Panc1 (cell line): ENCODE measurements around the gene PGF.

Experiments used
- POLR2AphosphoS5 ChIP-seq: IDR thresholded peaks from 2 replicates; pipeline ENCODE4 v1.6.1; 2012; ENCODE audit warnings: mild to moderate bottlenecking, low read depth, low read length, moderate library complexity
- SIN3A ChIP-seq: IDR thresholded peaks from 2 replicates; pipeline ENCODE4 v1.6.1; 2012; ENCODE audit warnings: low read depth, mild to moderate bottlenecking, low read length, moderate library complexity, borderline replicate concordance; ENCODE audit not compliant: insufficient read depth
- TCF7L2 ChIP-seq: IDR thresholded peaks from 2 replicates; pipeline ENCODE4 v1.6.1; 2011; ENCODE audit warnings: mild to moderate bottlenecking, low read depth, low read length, inconsistent platforms
- TF ChIP-seq, protein P1 (sequence below): fragments of 450-650 bp; IDR thresholded peaks from 2 replicates; pipeline ENCODE4 v1.5.1; 2017; ENCODE audit warnings: mild to moderate bottlenecking
- TF ChIP-seq, protein P2 (sequence below), 2 experiments: IDR thresholded peaks; 2 replicates each; pipeline ENCODE4 v1.6.1; 2011 to 2012; ENCODE audit warnings: low read depth in 2 of 2, control low read depth in 1 of 2, low read length in 1 of 2, mild to moderate bottlenecking in 1 of 2, moderate library complexity in 1 of 2; ENCODE audit not compliant: insufficient read depth in 1 of 2

- TF ChIP-seq, protein P1, sequence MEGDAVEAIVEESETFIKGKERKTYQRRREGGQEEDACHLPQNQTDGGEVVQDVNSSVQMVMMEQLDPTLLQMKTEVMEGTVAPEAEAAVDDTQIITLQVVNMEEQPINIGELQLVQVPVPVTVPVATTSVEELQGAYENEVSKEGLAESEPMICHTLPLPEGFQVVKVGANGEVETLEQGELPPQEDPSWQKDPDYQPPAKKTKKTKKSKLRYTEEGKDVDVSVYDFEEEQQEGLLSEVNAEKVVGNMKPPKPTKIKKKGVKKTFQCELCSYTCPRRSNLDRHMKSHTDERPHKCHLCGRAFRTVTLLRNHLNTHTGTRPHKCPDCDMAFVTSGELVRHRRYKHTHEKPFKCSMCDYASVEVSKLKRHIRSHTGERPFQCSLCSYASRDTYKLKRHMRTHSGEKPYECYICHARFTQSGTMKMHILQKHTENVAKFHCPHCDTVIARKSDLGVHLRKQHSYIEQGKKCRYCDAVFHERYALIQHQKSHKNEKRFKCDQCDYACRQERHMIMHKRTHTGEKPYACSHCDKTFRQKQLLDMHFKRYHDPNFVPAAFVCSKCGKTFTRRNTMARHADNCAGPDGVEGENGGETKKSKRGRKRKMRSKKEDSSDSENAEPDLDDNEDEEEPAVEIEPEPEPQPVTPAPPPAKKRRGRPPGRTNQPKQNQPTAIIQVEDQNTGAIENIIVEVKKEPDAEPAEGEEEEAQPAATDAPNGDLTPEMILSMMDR = peak; percentile 82
- TF ChIP-seq POLR2AphosphoS5 = no peak
- TF ChIP-seq, protein P2, sequence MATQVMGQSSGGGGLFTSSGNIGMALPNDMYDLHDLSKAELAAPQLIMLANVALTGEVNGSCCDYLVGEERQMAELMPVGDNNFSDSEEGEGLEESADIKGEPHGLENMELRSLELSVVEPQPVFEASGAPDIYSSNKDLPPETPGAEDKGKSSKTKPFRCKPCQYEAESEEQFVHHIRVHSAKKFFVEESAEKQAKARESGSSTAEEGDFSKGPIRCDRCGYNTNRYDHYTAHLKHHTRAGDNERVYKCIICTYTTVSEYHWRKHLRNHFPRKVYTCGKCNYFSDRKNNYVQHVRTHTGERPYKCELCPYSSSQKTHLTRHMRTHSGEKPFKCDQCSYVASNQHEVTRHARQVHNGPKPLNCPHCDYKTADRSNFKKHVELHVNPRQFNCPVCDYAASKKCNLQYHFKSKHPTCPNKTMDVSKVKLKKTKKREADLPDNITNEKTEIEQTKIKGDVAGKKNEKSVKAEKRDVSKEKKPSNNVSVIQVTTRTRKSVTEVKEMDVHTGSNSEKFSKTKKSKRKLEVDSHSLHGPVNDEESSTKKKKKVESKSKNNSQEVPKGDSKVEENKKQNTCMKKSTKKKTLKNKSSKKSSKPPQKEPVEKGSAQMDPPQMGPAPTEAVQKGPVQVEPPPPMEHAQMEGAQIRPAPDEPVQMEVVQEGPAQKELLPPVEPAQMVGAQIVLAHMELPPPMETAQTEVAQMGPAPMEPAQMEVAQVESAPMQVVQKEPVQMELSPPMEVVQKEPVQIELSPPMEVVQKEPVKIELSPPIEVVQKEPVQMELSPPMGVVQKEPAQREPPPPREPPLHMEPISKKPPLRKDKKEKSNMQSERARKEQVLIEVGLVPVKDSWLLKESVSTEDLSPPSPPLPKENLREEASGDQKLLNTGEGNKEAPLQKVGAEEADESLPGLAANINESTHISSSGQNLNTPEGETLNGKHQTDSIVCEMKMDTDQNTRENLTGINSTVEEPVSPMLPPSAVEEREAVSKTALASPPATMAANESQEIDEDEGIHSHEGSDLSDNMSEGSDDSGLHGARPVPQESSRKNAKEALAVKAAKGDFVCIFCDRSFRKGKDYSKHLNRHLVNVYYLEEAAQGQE (IDR thresholded peaks at IDR 0.05; ENCODE audit: insufficient read depth in 1 of 2, low read depth in 2 of 2, low read length in 1 of 2) = no peak
- no peak for TF ChIP-seq SIN3A
- TF ChIP-seq TCF7L2 = no peak
Measured at GRCh38 chr14:74913986-74914573, 41.3 kb downstream of the PGF start.
